Suppressor macrophage treated with lipopolysaccharide for 4 hours (primary cell): ENCODE data around the gene S1PR4.
"Not testable (repeated sequence)": the region's sequence is repeated elsewhere in the genome, so short reads cannot be mapped to it uniquely, and the experiment has no call there.

Experiments used
- DNase-seq: peaks from one replicate; pipeline ENCODE4 v3.0.0-alpha.2; 2020

The S1PR4 gene

DNA sequence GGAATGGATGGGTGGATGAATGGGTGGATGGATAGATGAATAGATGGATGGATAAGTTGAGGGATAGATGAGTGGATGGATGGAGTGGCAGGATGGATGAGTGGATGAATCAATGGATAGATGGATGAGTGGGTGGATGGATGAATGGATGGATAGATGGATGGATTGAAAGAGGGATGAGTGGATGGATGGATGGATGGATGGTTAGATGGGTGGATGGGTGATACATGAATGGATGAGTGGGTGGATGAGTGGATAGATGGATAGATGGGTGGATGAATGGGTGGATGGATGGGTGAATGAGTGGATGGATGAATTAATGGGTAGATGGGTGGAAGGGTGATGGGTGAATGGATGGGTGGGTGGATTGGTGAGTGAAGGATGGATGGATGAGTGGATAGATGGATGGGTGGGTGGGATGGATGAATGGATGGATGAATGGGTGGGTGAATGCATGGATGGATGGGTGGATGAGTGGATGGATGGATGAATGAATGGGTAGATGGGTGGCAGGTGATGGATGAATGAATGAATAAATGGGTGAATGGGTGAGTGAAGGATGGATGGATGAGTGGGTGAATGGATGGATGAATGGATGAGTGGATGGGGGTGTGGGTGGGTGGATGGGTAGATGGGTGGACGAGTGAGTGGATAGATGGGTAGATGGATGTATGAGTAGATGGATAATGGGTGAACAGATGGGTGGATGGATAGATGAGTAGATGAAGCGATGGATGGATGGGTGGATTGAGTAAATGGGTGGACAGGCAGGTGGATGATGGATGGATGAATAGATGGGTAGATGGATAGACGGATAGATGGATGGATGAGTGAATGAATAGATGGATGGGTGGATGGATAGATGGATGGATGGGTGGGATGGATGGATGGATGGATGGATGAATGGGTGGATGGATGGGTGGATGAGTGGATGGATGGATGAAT lies 25.0 kb upstream of the S1PR4 start:
- no peak for DNase-seq

DNA sequence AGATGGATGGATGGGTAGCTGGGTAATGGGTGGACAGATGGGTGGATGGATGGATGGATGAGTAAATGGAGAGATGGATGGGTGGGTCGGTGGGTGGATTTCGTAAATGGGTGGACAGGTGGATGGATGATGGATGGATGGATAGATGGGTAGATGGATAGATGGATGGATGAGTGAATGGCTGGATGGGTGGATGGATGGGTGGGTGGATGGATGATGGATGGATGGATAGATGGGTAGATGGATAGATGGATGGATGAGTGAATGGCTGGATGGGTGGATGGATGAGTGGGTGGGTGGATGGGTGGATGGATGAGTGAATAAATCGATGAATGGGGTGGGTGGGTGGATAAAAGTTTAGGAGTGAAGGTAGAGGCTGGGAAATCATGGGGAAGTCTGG lies 24.1 kb upstream of the S1PR4 start:
- not testable (repeated sequence) for DNase-seq

DNA sequence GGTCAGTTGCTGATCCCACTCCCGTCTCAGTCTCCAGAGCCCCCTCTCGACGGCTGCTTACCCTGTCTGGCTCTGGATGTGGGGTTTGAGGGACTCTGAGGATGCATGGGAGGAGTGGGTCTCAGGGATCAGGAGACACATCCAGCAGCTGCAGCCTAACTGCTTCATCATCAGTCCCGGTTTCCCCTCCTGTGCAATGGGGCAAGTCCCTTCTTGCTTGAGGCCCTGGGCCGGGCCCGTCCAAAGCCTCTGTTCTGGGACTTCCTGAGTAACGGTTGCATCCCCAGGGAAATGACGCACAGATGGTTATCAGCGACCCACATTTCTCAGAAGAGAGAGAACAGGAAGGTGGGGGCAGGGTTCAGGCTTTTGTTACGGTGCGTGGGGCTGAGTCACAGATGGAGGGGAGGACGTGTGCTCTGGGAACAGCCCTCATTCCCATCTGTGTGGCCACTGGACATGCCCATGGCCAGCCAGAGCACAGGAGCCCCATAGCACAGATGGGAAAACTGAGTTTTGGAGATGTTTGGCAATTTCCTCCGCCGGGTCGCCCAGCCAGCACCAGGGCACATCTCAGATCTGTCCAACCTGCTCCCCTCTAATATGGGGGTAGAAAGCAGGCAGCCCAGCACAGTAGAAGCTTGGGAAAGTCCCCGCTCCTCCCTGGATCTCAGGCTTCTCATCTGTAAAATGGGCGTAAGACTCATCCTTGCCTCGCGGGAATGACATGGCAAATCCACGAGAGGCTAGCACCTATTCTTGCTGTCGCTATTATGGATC lies 23.4 kb upstream of the S1PR4 start:
- DNase-seq = peak; percentile 99

DNA sequence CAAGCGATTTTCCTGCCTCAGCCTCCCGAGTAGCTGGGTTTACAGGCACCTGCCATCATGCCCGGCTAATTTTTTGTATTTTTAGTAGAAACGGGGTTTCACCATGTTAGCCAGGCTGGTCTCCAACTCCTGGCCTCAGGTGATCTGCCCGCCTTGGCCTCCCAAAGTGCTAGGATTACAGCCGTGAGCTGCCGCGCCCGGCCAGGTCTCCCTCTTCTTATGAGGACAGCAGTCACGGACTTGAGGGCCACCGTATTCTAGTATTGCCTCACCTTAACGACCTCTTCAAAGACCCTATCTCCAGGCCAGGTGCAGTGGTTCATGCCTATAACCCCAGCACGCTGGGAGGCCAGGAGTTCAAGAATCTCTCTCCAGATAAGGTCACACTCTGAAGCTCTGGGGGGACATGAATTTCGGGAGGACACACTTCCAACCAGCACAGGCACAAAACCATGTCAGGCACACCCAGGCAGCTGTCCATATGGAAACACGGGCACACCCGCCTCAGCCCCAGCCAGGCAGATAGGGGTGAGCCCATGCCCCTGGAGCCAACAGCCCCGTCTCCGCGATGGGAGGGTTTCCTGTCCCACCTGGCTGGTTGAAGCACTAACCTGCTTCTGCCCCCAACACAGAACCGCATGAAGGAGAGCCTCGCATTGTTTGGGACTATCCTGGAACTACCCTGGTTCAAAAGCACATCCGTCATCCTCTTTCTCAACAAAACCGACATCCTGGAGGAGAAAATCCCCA lies 21.3 kb upstream of the S1PR4 start:
- no peak for DNase-seq

DNA sequence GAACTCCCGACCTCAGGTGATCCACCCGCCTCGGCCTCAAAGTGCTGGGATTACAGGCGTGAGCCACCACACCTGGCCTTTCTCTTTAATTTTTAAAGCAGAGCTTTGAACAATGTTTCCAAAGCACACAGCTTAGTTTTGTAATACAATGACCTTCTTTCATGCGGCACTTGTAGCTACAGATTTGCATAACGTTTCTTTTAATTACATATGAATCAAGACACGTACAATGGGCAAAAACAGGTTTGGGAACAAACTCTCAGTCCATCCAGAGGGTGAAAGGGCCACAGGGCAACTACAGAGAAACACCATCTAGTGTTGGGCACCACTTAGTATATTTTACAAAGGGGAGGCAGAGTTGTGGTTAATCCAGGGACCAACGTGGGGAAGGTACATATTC lies 19.0 kb upstream of the S1PR4 start:
- DNase-seq = no peak

DNA sequence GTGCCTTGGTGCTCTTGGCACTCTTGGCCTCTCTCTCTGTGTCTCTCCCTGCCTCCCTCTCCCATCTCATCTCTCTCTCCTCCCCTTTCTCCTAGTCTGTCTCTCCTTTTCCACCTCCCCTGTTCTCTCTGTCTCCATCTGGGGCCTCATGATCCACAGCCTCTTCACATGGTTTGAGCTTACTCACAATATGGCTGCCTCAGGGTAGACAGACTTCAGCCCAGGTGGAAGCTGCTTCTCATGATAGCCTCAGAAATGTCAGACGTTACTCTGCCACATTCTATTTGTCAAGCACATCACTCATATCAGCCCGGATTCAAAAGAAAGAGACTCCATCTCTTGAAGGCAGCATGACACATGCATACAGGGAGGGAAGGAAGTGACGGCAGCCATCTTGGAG lies 18.4 kb upstream of the S1PR4 start:
- no peak for DNase-seq

DNA sequence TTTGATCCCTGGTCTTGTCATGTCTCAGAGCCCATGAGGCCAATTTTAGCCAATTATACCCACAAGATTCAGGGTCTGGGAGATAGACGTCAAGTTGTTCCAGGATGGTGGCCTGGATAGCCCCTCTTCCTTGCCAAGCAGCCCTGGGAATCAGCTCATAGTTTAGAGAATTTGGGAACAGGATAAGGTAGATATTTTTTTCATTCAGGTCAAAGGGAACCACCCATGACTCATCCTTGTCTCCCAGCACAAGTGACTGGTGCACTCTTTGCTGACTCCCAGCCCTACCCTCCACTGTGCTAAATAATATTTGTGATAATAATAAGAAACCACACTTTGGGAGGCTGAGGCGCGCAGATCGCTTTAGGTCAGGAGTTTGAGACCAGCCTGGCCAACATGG lies 17.1 kb upstream of the S1PR4 start:
- DNase-seq = no peak

DNA sequence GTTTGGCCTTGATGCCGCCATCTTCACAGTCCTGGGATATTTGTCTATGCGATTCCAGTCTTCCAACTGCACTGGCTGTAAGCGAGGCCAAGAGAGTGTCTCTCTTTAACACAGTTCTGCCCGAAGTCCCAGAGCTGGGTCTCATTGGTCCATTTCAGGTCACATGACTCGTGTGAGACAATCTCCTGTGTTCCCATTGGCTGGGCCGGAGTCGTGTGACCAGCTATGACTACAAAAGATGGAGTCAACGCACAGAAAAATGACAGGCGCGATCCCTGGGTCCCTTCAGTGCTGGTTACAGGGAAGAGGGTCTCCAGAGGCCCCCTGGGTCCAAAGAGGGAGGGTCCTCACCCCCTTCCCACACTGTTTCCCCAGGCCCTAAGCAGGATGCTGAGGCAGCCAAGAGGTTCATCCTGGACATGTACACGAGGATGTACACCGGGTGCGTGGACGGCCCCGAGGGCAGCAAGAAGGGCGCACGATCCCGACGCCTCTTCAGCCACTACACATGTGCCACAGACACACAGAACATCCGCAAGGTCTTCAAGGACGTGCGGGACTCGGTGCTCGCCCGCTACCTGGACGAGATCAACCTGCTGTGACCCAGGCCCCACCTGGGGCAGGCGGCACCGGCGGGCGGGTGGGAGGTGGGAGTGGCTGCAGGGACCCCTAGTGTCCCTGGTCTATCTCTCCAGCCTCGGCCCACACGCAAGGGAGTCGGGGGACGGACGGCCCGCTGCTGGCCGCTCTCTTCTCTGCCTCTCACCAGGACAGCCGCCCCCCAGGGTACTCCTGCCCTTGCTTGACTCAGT lies 15.9 kb upstream of the S1PR4 start:
- DNase-seq = no peak

DNA sequence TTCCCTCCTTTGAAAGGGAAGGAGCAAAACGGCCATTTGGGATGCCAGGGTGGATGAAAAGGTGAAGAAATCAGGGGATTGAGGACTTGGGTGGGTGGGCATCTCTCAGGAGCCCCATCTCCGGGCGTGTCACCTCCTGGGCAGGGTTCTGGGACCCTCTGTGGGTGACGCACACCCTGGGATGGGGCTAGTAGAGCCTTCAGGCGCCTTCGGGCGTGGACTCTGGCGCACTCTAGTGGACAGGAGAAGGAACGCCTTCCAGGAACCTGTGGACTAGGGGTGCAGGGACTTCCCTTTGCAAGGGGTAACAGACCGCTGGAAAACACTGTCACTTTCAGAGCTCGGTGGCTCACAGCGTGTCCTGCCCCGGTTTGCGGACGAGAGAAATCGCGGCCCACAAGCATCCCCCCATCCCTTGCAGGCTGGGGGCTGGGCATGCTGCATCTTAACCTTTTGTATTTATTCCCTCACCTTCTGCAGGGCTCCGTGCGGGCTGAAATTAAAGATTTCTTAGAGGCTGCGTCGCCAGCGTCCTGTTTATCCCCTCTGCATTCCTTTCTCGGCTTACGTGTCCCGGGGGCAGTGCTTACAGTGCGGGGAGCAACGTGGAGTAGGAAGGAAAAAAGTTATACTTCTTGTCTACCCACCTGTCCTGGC lies 15.2 kb upstream of the S1PR4 start:
- DNase-seq = peak; percentile 67

DNA sequence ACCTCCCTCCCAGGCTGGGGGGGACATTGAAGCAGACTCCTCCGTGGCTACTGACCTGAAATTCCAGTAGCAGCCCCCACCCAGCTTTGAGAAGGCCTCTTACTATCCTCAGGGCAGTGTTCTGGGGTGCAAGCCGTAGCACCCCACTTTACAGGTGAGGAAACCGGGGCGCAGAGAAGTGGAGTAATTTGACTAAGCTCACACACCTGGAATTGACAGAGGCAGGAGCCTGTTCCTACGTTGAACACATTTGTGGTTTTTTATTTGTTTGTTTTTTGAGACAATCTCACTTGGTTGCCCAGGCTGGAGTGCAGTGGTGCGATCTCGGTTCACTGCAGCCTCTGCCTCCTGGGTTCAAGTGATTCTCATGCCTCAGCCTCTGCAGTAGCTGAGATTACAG lies 14.6 kb upstream of the S1PR4 start:
- no peak for DNase-seq

DNA sequence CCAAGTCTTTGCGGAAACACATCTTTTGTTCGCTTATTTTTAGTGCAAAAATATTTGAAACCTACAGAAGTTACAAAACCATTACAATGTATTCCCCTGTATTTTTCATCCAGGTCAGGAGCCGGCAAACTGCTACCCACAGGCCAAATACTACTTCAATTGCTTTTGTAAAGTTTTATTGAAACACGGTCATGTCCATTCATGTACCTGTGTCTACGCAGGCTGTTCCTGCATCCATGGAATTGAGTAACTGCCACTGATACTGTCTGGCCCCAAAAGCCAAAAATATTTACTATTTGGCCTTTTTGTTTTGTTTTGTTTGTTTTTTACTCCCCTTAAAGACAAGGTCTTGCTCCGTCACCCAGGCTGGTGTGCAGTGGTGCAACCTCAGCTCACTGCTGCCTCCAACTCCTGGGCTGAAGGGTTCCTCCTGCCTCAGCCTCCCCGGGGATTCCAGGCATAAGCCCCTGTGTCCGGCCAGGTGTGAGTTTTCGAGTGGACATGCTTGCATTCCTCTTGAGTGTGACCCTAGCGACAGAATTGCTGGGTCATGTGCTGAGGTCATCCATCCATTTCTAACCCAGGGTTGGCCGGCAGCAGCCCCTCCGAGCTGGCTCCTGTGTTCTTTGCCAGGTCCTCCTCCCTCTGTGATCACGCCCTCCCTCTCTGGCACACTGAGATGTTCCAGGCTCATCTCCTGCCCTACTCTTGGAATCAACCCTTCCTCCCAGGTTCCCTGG lies 10.9 kb upstream of the S1PR4 start:
- no peak for DNase-seq

DNA sequence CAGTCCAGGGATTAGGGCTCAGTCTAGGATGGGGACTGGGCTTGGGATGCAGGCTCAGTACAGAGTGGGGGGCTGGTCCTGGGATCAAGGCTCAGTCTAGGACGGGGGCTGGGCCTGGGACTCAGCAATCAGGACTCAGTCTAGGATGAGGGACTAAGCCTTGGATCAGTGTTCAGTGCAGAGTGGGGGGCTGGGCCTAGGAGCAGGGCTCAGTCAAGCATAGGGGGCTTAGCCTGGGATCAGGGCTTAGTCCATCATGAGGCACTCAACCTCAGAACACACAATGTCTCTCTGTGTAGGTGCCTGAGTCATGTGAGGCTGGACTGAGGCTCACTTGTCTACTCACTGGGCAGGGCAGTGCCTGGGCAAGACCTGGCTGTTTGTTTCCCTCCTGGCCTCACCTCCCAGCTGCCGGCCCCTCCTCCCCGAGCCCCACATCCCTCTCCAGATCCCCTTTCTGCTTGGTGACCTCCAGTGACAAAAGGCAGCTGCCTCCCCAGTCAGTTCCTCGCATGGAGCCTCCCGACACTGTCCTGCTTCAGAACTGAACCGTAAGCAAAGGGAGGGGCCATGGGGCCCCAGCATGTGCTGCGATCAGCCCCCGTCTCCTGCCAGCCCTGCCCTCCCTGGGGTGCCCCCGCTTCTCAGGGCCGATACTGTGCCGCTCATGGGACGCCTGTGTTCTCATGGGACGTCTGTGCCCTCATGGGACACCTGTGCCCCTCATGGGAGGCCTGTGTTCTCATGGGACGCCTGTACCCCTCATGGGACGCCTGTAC lies 6.5 kb upstream of the S1PR4 start:
- DNase-seq = no peak

DNA sequence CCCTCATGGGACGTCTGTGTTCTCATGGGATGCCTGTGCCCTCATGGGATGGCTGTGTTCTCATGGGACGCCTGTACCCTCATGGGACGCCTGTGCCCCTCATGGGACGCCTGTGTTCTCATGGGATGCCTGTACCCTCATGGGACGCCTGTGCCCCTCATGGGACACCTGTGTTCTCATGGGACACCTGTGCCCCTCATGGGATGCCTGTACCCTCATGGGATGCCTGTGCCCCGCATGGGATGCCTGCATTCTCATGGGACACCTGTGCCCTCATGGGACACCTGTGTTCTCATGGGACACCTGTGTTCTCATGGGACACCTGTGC lies 5.9 kb upstream of the S1PR4 start:
- not testable (repeated sequence) for DNase-seq

DNA sequence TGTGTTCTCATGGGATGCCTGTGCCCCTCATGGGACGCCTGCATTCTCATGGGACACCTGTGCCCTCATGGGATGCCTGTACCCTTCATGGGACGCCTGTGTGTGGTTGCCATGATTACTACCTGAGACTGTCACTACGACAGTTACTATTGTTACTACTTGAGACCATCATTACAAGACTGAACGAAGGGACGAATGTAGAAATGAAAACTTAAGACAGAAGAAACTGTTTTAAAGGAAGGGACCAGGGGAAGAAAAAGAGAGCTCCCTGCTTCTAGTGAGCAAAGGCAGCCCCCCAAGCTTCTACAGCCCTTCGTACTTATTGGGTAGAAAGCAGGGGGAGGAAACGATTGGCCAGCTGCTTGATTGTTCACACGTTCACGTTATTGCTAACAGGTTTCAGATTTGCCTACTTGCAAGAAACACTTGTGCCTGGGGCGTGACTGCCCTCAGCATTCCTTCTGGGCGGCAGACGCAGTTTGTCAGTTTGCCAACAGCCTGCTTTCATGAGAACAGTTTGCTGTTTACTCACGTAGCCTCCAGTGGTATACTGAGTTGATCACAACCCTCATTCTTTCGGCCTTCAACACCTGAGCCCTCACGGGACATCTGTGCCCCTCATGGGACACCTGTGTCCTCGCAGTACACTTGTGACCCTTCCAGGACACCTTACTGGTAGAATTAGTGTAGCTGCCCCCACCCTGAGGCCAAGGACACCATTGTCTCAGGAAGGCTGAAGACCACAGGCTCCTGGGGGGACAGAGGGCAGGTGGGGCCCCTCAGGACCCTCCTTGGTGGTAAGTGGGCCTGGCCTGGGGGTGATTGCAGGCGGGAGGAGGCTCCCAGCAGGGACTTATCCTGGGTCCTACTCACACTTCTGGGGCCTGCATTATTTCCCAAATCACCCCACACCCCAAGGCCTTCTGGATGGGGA lies 2.5 kb upstream of the S1PR4 start:
- no peak for DNase-seq

DNA sequence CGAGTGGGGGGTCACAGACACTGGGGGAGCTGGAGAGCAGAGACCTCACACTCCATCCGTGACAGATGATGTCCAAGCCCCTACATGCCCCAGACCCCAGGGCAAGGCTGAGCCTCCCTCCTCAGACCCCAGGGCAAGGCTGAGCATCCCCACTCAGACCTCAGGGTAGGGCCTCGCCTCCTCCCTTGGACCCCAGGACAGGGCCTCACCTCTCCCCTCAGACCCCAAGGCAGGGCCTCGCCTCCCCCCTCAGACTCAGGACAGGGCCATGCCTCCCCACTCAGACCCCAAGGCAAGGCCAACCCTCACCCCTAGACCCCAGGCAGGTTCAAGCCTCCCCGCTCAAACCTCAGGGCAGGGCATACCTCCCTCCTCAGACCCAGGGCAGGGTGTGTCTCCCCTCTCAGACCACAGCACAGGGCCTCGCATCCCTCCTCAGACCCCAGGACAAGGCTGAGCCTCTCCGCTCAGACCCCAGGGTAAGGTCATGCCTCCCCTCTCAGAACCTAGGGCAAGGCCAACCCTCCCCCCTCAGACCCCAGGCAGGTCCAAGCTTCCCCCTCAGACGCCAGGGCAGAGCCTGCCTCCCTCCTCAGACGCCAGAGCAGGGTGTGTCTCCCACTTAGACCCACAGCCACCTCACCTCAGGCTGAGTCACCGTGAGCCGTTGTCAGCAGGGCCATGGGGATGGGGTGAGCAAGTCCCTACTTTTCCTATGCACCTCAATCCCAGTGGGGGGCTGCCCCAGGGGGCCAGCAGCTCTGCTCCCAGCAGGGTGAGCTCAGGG lies 1.7 kb upstream of the S1PR4 start:
- DNase-seq = no peak

DNA sequence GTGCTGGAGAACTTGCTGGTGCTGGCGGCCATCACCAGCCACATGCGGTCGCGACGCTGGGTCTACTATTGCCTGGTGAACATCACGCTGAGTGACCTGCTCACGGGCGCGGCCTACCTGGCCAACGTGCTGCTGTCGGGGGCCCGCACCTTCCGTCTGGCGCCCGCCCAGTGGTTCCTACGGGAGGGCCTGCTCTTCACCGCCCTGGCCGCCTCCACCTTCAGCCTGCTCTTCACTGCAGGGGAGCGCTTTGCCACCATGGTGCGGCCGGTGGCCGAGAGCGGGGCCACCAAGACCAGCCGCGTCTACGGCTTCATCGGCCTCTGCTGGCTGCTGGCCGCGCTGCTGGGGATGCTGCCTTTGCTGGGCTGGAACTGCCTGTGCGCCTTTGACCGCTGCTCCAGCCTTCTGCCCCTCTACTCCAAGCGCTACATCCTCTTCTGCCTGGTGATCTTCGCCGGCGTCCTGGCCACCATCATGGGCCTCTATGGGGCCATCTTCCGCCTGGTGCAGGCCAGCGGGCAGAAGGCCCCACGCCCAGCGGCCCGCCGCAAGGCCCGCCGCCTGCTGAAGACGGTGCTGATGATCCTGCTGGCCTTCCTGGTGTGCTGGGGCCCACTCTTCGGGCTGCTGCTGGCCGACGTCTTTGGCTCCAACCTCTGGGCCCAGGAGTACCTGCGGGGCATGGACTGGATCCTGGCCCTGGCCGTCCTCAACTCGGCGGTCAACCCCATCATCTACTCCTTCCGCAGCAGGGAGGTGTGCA lies 587 bp downstream of the S1PR4 start:
- no peak for DNase-seq

DNA sequence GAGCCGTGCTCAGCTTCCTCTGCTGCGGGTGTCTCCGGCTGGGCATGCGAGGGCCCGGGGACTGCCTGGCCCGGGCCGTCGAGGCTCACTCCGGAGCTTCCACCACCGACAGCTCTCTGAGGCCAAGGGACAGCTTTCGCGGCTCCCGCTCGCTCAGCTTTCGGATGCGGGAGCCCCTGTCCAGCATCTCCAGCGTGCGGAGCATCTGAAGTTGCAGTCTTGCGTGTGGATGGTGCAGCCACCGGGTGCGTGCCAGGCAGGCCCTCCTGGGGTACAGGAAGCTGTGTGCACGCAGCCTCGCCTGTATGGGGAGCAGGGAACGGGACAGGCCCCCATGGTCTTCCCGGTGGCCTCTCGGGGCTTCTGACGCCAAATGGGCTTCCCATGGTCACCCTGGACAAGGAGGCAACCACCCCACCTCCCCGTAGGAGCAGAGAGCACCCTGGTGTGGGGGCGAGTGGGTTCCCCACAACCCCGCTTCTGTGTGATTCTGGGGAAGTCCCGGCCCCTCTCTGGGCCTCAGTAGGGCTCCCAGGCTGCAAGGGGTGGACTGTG lies 1.2 kb downstream of the S1PR4 start:
- DNase-seq = no peak
